GM12872 (cell line): ENCODE measurements around the gene ARHGAP12.
A peak's percentile ranks its signal among the peaks of the same experiment; 100 is the strongest.

Source experiments
- TF ChIP-seq, protein P1 (sequence below): IDR thresholded peaks from 3 replicates; pipeline ENCODE4 v1.5.1; 2011; ENCODE audit warnings: low read depth, mild to moderate bottlenecking, low read length, moderate library complexity; ENCODE audit not compliant: insufficient read depth

Gene ARHGAP12

DNA sequence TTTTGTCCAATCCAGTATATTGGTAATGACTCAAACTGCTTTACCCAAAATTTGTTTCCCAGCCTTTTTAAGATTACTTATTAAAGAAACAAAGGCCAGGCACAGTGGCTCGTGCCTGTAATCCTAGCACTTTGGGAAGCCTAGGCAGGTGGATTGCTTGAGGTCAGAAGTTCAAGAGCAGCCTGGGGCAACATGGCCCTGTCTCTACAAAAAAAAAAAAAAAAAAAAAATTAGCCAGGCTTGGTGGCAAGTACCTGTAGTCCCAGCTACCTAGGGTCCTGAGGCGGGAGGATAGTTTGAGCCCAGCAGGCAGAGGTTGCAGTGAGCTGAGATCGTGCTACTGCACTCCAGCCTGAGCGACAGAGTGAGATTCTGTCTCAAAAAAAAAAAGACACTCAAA is 7.0 kb upstream of the ARHGAP12 start:
- TF ChIP-seq, protein P1, sequence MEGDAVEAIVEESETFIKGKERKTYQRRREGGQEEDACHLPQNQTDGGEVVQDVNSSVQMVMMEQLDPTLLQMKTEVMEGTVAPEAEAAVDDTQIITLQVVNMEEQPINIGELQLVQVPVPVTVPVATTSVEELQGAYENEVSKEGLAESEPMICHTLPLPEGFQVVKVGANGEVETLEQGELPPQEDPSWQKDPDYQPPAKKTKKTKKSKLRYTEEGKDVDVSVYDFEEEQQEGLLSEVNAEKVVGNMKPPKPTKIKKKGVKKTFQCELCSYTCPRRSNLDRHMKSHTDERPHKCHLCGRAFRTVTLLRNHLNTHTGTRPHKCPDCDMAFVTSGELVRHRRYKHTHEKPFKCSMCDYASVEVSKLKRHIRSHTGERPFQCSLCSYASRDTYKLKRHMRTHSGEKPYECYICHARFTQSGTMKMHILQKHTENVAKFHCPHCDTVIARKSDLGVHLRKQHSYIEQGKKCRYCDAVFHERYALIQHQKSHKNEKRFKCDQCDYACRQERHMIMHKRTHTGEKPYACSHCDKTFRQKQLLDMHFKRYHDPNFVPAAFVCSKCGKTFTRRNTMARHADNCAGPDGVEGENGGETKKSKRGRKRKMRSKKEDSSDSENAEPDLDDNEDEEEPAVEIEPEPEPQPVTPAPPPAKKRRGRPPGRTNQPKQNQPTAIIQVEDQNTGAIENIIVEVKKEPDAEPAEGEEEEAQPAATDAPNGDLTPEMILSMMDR: no peak

- TF ChIP-seq, protein P1: no peak
These were observed 4.2 kb upstream of the ARHGAP12 start for GRCh38 chr10:31932838-31933237.

DNA sequence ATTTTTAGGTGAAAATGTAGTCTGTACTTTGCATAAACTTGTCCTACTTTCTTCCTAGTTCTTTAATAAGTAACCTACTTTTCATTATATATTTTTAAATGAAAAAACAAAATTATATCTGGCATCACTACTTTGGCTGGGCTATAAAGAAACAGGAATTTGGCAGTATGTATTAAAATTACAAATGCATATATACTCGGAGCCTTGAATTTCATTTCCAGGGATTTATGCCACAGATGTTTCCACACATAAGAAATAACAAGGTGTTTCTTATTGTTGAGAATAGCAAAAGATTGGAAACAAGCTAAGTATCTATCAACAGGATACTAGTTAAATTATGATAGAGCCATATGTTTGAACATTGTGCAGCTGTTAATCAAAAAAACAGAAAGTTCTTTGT is 2.2 kb upstream of the ARHGAP12 start:
- TF ChIP-seq, protein P1: no peak

DNA sequence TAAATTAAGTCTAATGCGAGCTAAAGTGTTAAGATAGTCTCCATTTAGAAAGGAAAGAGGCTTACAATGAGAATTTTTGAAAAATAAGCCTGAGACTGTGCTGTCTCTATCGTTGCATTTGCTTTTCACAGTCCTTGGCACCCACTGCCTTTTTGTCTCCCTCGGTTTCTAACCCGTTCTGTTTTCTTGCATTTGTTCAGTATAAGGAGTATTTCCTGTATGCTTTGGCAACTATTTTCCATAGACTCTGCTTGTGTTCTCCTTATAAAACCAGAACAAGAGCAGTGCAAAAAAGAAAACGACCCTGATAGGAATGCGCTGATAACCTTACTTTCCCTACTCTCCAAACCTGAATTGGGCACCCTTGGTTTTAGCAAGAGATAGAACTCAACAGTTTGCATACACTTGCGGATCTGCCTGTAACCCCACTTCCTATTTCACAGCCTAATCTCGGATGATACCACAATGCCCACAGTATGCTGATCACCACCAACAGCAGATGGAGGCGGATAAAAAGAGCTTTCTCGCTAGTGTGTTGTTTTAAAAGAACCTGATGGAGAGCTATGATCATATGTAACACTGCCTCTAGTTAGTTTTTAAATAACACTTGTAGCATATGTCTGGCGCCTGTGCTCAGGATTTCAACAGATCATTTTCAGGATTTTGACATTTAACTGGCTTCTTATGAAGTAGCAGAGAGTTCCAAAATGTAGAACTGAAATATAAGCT is 1.6 kb upstream of the ARHGAP12 start:
- TF ChIP-seq, protein P1: no peak

GRCh38 chr10:31929261-31930022 is 811 bp upstream of the ARHGAP12 start:
- TF ChIP-seq, protein P1: no peak

GRCh38 chr10:31927884-31928548 is 615 bp downstream of the ARHGAP12 start:
- TF ChIP-seq, protein P1: peak; percentile 40; the same call in 2 of the 3 replicates

DNA sequence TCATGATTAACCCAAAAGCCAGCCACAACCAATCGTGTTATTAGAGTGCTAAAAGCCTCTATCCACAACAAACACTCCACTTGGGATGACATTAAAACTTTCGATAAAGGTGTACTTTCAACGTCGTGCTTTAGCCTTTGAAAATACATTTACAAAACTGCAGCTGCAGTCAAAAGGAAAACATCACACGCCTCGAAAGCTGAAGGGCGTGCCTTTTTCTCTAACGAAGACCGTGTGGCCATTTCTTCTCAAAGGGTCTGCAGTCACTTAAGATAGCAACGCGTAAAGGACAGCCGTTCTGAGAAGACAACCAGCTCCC is 1.1 kb downstream of the ARHGAP12 start:
- TF ChIP-seq, protein P1: no peak
